Colonic mucosa (tissue), 4 donors: Measurements from ENCODE around the gene ITPKA. TPM values are rescaled to one million over a fixed set of nuclear protein-coding genes. Genes with fewer than 3 reads are reported as not detected.
"Not testable (repeated sequence)": the region's sequence is repeated elsewhere in the genome, so short reads cannot be mapped to it uniquely, and the experiment has no call there.

Experiments used
- DNase-seq: peaks from one replicate; pipeline ENCODE4 v3.0.0-alpha.2; 2020
- H3K27ac ChIP-seq: fragments of 200-600 bp; one replicate; pipeline ENCODE4 v1.8.0; 2021
- H3K27me3 ChIP-seq: fragments of 200-600 bp; one replicate; pipeline ENCODE4 v1.8.0; 2021
- H3K36me3 ChIP-seq: fragments of 200-600 bp; one replicate; pipeline ENCODE4 v1.8.0; 2021
- H3K4me1 ChIP-seq: fragments of 200-600 bp; one replicate; pipeline ENCODE4 v1.8.0; 2021; ENCODE audit warnings: mild to moderate bottlenecking
- H3K4me3 ChIP-seq: fragments of 200-600 bp; one replicate; pipeline ENCODE4 v1.8.0; 2021
- H3K9ac ChIP-seq, 2 donors: one replicate each; pipeline ENCODE4 v1.7.0; 2013; ENCODE audit warnings: control low read depth in 2 of 2, low read depth in 2 of 2, low read length in 2 of 2
- H3K9me3 ChIP-seq: fragments of 200-600 bp; one replicate; pipeline ENCODE4 v1.8.0; 2021
- intact Hi-C: fragments of 100-400 bp; cut with DNase I; formaldehyde crosslinking; loops from one replicate; pipeline ENCODE4 v1.14.1; 2022
- total RNA-seq, 2 donors: library from RNA; stranded (reverse); fragmentation: NEBNext Ultra II Directional in 1 of 2; extraction: Animal tissue kit (Norgen Biotek cat#: 25700) in 1 of 2; gene quantifications; one replicate each; pipeline ENCODE4 v1.2.1, GENCODE V29; 2021
- TF ChIP-seq, protein P1 (sequence below): fragments of 200-600 bp; IDR thresholded peaks from one replicate; pipeline ENCODE4 v1.8.0; 2022; ENCODE audit warnings: antibody characterized with exemption, mild to moderate bottlenecking
- donor health status: healthy.
- donor health status: DM: no; HTN: no; CAD: no.
- donor health status: DM: no; HTN: no; CAD: no.

Gene ITPKA
- total RNA-seq, 2 donors from 2014 or later: 36.1 to 43.5 TPM

DNA sequence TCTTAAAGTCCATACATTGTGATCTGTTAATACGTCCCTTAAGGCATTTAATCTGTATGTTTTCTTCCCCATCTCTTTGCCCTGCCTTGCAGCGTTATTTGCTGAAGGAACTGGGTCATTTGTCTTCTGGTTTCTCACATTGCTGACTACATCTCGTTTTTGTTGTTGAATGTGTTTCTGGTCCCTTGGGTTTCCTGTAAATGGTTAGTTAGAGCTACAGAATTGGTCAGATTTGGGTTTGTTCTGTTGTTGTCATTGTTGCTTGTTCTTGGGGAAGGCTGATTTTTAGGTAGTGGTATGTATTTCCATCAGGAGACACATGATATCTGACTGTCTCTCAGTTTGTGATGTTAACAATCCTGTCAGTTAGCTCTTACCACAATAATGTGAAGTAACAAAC, 27.0 kb upstream of the ITPKA start:
- TF ChIP-seq, protein P1, sequence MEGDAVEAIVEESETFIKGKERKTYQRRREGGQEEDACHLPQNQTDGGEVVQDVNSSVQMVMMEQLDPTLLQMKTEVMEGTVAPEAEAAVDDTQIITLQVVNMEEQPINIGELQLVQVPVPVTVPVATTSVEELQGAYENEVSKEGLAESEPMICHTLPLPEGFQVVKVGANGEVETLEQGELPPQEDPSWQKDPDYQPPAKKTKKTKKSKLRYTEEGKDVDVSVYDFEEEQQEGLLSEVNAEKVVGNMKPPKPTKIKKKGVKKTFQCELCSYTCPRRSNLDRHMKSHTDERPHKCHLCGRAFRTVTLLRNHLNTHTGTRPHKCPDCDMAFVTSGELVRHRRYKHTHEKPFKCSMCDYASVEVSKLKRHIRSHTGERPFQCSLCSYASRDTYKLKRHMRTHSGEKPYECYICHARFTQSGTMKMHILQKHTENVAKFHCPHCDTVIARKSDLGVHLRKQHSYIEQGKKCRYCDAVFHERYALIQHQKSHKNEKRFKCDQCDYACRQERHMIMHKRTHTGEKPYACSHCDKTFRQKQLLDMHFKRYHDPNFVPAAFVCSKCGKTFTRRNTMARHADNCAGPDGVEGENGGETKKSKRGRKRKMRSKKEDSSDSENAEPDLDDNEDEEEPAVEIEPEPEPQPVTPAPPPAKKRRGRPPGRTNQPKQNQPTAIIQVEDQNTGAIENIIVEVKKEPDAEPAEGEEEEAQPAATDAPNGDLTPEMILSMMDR: no peak
- DNase-seq: no peak
- Histone ChIP-seq H3K9me3 (no peaks in the 10 kb centered on the region), H3K9ac (no peak overlapping the region), H3K4me1 (no peaks in the 10 kb centered on the region), H3K27me3 (no peaks in the 10 kb centered on the region), H3K27ac (no peak overlapping the region), H3K4me3 (no peak overlapping the region), H3K36me3 (peaks cover 5% of the 10 kb centered on the region)
- intact Hi-C loops: no loop called here

DNA sequence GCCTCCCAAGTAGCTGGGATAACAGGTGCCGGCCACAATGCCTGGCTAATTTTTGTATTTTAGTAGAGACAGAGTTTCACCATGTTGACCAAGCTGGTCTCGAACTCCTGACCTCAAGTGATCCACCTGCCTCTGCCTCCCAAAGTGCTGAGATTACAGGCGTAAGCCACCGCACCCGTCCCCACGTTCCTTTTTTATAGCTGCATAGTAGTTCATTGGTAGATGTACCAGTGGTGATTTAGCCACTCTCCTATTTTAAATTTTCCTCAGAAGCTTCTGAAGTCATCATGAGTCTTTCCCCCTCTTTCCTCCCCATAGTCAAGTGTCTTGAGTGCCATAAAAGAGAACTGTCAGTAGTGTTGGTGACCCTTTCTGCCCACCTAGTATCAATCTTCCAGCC, 24.0 kb upstream of the ITPKA start:
- not testable (repeated sequence) for H3K9me3 ChIP-seq, H3K4me3 ChIP-seq, H3K27me3 ChIP-seq, H3K27ac ChIP-seq, H3K4me1 ChIP-seq, H3K9ac ChIP-seq, DNase-seq, H3K36me3 ChIP-seq
- intact Hi-C loops: loop anchor here (5.0 kb wide), 1 partner anchor 43 kb away; the partner anchor contains the start of gene LTK

DNA sequence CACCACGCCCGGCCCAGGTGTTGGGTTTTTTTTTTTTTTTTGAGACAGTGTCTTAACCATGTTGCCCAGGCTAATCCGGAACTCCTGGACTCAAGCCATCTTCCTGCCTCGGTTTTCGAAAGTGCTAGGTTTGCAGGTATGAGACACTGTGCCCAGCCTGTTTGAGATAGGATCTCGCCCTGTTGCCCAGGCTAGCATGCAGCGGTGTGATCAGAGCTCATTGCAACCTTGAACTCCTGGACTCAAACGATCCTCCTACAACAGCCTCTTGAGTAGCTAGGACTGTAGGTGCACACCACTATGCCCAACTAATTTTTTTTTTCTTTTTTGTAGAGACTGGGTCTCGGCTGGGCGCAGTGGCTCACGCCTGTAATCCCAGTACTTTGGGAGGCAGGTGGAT, 20.3 kb upstream of the ITPKA start:
- peaks cover 2% of the 10 kb centered on the region for H3K4me1 ChIP-seq
- DNase-seq: peak; percentile 29
- H3K9me3 ChIP-seq: no peaks in the 10 kb centered on the region
- peaks cover 5% of the 10 kb centered on the region for H3K36me3 ChIP-seq
- TF ChIP-seq, protein P1: no peak
- no peak overlapping the region for H3K9ac ChIP-seq
- H3K27ac ChIP-seq: peak overlapping the region; percentile 87
- no peaks in the 10 kb centered on the region for H3K27me3 ChIP-seq
- intact Hi-C loops: loop anchor here (5.0 kb wide), 1 partner anchor 39 kb away; the partner anchor contains the start of gene LTK
- H3K4me3 ChIP-seq: no peak overlapping the region

DNA sequence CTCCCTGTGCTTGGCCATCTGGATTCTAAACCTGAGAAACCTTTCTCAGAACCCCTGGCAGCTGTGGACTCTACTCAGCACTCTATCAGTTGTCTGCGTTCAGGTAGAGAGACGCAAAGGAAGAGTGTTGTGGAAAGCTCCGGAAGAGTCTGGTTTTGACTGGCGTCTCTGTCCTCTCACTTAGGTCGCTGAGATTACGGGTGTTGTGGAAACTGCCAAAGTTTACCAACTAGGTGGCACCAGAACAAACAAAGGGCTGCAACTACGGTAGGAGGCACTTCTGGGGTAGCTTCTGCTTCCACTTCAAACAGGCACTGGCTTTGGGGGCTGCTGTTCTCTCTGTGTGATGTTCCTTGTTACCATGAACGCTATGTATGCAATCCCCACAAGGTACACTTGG, 19.2 kb upstream of the ITPKA start:
- no peak overlapping the region for H3K4me3 ChIP-seq
- H3K9me3 ChIP-seq: no peaks in the 10 kb centered on the region
- peaks cover 5% of the 10 kb centered on the region for H3K36me3 ChIP-seq
- H3K27ac ChIP-seq: peak overlapping the region; percentile 87
- no peaks in the 10 kb centered on the region for H3K27me3 ChIP-seq
- TF ChIP-seq, protein P1: peak; percentile 0
- DNase-seq: peak; percentile 76
- H3K4me1 ChIP-seq: peaks cover 2% of the 10 kb centered on the region
- peak overlapping the region in 1 of 2 donors; percentile 64 for H3K9ac ChIP-seq
- intact Hi-C loops: loop anchor here (5.0 kb wide), 1 partner anchor 38 kb away; the partner anchor contains the start of gene LTK

DNA sequence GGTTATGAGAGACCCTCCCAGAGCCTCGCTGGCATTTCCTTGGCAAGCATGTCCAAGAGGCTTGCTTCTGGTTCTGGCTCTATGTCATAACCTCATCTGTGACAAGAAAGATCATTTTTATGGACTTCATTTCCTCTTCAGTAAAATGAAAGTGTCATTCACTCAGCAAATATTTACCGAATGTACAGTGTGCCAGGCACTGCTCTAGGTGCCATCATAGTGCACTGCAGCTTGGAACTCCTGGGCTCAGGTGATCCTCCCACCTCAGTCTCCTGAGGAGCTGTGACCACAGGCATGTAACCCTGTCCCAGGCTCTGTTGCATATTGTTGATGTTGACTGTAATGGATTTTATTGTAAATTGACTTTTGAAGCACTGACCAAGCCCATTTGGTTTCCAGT, 18.7 kb upstream of the ITPKA start:
- Histone ChIP-seq H3K9me3 (no peaks in the 10 kb centered on the region), H3K9ac (peak overlapping the region in 1 of 2 donors; percentile 64), H3K36me3 (peaks cover 5% of the 10 kb centered on the region), H3K4me1 (peaks cover 2% of the 10 kb centered on the region), H3K4me3 (no peak overlapping the region), H3K27ac (peak overlapping the region; percentile 87), H3K27me3 (no peaks in the 10 kb centered on the region)
- intact Hi-C loops: loop anchor here (5.0 kb wide), 1 partner anchor 37 kb away; the partner anchor contains the start of gene LTK
- peak; percentile 63 for DNase-seq
- TF ChIP-seq, protein P1: no peak

DNA sequence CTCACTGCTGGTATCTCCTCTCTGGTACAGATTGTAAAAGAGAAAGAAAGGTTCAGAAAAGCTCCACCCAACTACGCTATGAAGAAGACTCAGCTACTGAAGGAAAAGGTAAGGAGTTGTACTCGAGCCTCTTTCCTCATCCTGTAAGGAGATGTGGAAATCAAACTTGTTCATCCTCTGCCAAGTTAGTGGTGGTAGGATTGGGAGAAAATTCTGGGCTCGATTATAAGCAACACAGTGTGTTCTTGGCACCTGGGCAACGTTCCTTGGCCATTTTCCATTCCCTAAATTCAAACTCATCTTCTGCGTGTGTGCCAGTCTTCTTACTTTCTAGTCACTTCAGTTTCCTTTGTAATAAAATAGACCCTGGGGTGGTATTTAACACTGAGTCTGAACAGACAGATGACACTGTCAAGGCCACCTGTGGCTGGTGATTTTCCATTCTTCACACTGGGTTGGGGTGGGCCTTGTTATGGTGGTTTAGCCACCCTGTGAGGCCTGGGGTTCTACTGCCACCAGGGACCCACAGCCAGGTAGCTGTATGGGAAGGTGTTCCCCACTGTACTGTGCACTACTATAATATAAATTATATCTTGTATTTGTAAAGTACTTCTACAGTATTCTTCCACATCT, 17.1 kb upstream of the ITPKA start:
- Histone ChIP-seq H3K4me3 (no peak overlapping the region), H3K9ac (no peak overlapping the region), H3K9me3 (no peaks in the 10 kb centered on the region), H3K4me1 (peaks cover 2% of the 10 kb centered on the region), H3K27me3 (no peaks in the 10 kb centered on the region), H3K27ac (no peak overlapping the region), H3K36me3 (peaks cover 6% of the 10 kb centered on the region)
- intact Hi-C loops: no loop called here
- TF ChIP-seq, protein P1: no peak
- DNase-seq: no peak
